ENCODE results near the gene HK3.

Gene HK3

GRCh38 chr5:176883700-176884570, 15.2 kb downstream of the HK3 start:
- DNase-seq (ENCODE audit: low read depth, low spot score) = no peak

GRCh38 chr5:176882567-176882903, 16.6 kb downstream of the HK3 start:
- WGBS (ENCODE audit: insufficient coverage, insufficient read length) = no CpG with 5 or more reads among the region's 6 CpGs
- no peak for DNase-seq (ENCODE audit: low read depth, low spot score)
- no peak overlapping the region for H3K4me3 ChIP-seq (ENCODE audit: low read length)
- no peak overlapping the region for H3K27ac ChIP-seq (ENCODE audit: low read length)
- no peaks in the 10 kb centered on the region; the same call in 1 of the 2 replicates for H3K4me1 ChIP-seq (ENCODE audit: control insufficient read depth, insufficient read depth, low read length)
- no peaks in the 10 kb centered on the region for H3K27me3 ChIP-seq (ENCODE audit: control insufficient read depth, insufficient read depth, low read length)
- no peaks in the 10 kb centered on the region for H3K36me3 ChIP-seq (ENCODE audit: control insufficient read depth, insufficient read depth, low read length)
- no peaks in the 10 kb centered on the region for H3K9me3 ChIP-seq (ENCODE audit: control insufficient read depth, insufficient read depth, low read length)

More at GRCh38 chr5:176883700-176884570, 15.2 kb downstream of the HK3 start:
- H3K27ac ChIP-seq (ENCODE audit: low read length) = no peak overlapping the region
- H3K4me1 ChIP-seq (ENCODE audit: control insufficient read depth, insufficient read depth, low read length) = no peaks in the 10 kb centered on the region; the same call in 1 of the 2 replicates
- no peak overlapping the region for H3K4me3 ChIP-seq (ENCODE audit: low read length)
- no CpG with 5 or more reads among the region's 17 CpGs for WGBS (ENCODE audit: insufficient coverage, insufficient read length)
- no peaks in the 10 kb centered on the region for H3K9me3 ChIP-seq (ENCODE audit: control insufficient read depth, insufficient read depth, low read length)
- H3K36me3 ChIP-seq (ENCODE audit: control insufficient read depth, insufficient read depth, low read length) = no peaks in the 10 kb centered on the region
- no peaks in the 10 kb centered on the region for H3K27me3 ChIP-seq (ENCODE audit: control insufficient read depth, insufficient read depth, low read length)

GRCh38 chr5:176881816-176882566, 17.2 kb downstream of the HK3 start:
- Histone ChIP-seq H3K4me3 (ENCODE audit: low read length) (no peak overlapping the region), H3K4me1 (ENCODE audit: control insufficient read depth, insufficient read depth, low read length) (no peaks in the 10 kb centered on the region; the same call in 1 of the 2 replicates), H3K27me3 (ENCODE audit: control insufficient read depth, insufficient read depth, low read length) (no peaks in the 10 kb centered on the region), H3K27ac (ENCODE audit: low read length) (no peak overlapping the region), H3K36me3 (ENCODE audit: control insufficient read depth, insufficient read depth, low read length) (no peaks in the 10 kb centered on the region), H3K9me3 (ENCODE audit: control insufficient read depth, insufficient read depth, low read length) (no peaks in the 10 kb centered on the region)
- WGBS (ENCODE audit: insufficient coverage, insufficient read length) = no CpG with 5 or more reads among the region's 25 CpGs
- no peak for DNase-seq (ENCODE audit: low read depth, low spot score)

- Histone ChIP-seq H3K9me3 (ENCODE audit: control insufficient read depth, insufficient read depth, low read length) (no peaks in the 10 kb centered on the region), H3K36me3 (ENCODE audit: control insufficient read depth, insufficient read depth, low read length) (no peaks in the 10 kb centered on the region), H3K4me1 (ENCODE audit: control insufficient read depth, insufficient read depth, low read length) (no peaks in the 10 kb centered on the region; the same call in 1 of the 2 replicates), H3K27ac (ENCODE audit: low read length) (no peak overlapping the region), H3K27me3 (ENCODE audit: control insufficient read depth, insufficient read depth, low read length) (no peaks in the 10 kb centered on the region), H3K4me3 (ENCODE audit: low read length) (no peak overlapping the region)
- no CpG with 5 or more reads among the region's 28 CpGs for WGBS (ENCODE audit: insufficient coverage, insufficient read length)
- DNase-seq (ENCODE audit: low read depth, low spot score) = no peak
Measured at GRCh38 chr5:176881021-176881749, 18.0 kb downstream of the HK3 start.

- H3K4me1 ChIP-seq (ENCODE audit: control insufficient read depth, insufficient read depth, low read length) = no peaks in the 10 kb centered on the region; the same call in 1 of the 2 replicates
- DNase-seq (ENCODE audit: low read depth, low spot score) = no peak
- no peak overlapping the region for H3K4me3 ChIP-seq (ENCODE audit: low read length)
- H3K36me3 ChIP-seq (ENCODE audit: control insufficient read depth, insufficient read depth, low read length) = no peaks in the 10 kb centered on the region
- H3K9me3 ChIP-seq (ENCODE audit: control insufficient read depth, insufficient read depth, low read length) = no peaks in the 10 kb centered on the region
- H3K27ac ChIP-seq (ENCODE audit: low read length) = no peak overlapping the region
- H3K27me3 ChIP-seq (ENCODE audit: control insufficient read depth, insufficient read depth, low read length) = no peaks in the 10 kb centered on the region
- no CpG with 5 or more reads among the region's 26 CpGs for WGBS (ENCODE audit: insufficient coverage, insufficient read length)
Measured at GRCh38 chr5:176880366-176881020, 18.7 kb downstream of the HK3 start.

- H3K4me1 ChIP-seq (ENCODE audit: control insufficient read depth, insufficient read depth, low read length) = no peaks in the 10 kb centered on the region; the same call in 1 of the 2 replicates
- no peaks in the 10 kb centered on the region for H3K27me3 ChIP-seq (ENCODE audit: control insufficient read depth, insufficient read depth, low read length)
- no peaks in the 10 kb centered on the region for H3K36me3 ChIP-seq (ENCODE audit: control insufficient read depth, insufficient read depth, low read length)
- no peak for DNase-seq (ENCODE audit: low read depth, low spot score)
- H3K27ac ChIP-seq (ENCODE audit: low read length) = no peak overlapping the region
- H3K4me3 ChIP-seq (ENCODE audit: low read length) = no peak overlapping the region
- WGBS (ENCODE audit: insufficient coverage, insufficient read length) = no CpG with 5 or more reads among the region's 23 CpGs
- no peaks in the 10 kb centered on the region for H3K9me3 ChIP-seq (ENCODE audit: control insufficient read depth, insufficient read depth, low read length)
Measured at GRCh38 chr5:176879663-176880361, 19.3 kb downstream of the HK3 start.

- DNase-seq (ENCODE audit: low read depth, low spot score) = no peak
- H3K36me3 ChIP-seq (ENCODE audit: control insufficient read depth, insufficient read depth, low read length) = no peaks in the 10 kb centered on the region
- no peak overlapping the region for H3K27ac ChIP-seq (ENCODE audit: low read length)
- no peak overlapping the region for H3K4me3 ChIP-seq (ENCODE audit: low read length)
- no CpG with 5 or more reads among the region's 23 CpGs for WGBS (ENCODE audit: insufficient coverage, insufficient read length)
- no peaks in the 10 kb centered on the region for H3K27me3 ChIP-seq (ENCODE audit: control insufficient read depth, insufficient read depth, low read length)
- H3K4me1 ChIP-seq (ENCODE audit: control insufficient read depth, insufficient read depth, low read length) = no peaks in the 10 kb centered on the region; the same call in 1 of the 2 replicates
- no peaks in the 10 kb centered on the region for H3K9me3 ChIP-seq (ENCODE audit: control insufficient read depth, insufficient read depth, low read length)
Measured at GRCh38 chr5:176878906-176879662, 20.1 kb downstream of the HK3 start.

- no peak overlapping the region for H3K27ac ChIP-seq (ENCODE audit: low read length)
- no peaks in the 10 kb centered on the region for H3K9me3 ChIP-seq (ENCODE audit: control insufficient read depth, insufficient read depth, low read length)
- no peaks in the 10 kb centered on the region for H3K27me3 ChIP-seq (ENCODE audit: control insufficient read depth, insufficient read depth, low read length)
- H3K4me3 ChIP-seq (ENCODE audit: low read length) = no peak overlapping the region
- no CpG with 5 or more reads among the region's 12 CpGs for WGBS (ENCODE audit: insufficient coverage, insufficient read length)
- H3K4me1 ChIP-seq (ENCODE audit: control insufficient read depth, insufficient read depth, low read length) = no peaks in the 10 kb centered on the region; the same call in 1 of the 2 replicates
- no peaks in the 10 kb centered on the region for H3K36me3 ChIP-seq (ENCODE audit: control insufficient read depth, insufficient read depth, low read length)
- no peak for DNase-seq (ENCODE audit: low read depth, low spot score)
Measured at GRCh38 chr5:176878463-176878862, 20.7 kb downstream of the HK3 start.

GRCh38 chr5:176877793-176878331, 21.3 kb downstream of the HK3 start:
- H3K4me1 ChIP-seq (ENCODE audit: control insufficient read depth, insufficient read depth, low read length) = no peaks in the 10 kb centered on the region; the same call in 1 of the 2 replicates
- no peaks in the 10 kb centered on the region for H3K36me3 ChIP-seq (ENCODE audit: control insufficient read depth, insufficient read depth, low read length)
- DNase-seq (ENCODE audit: low read depth, low spot score) = no peak
- no peaks in the 10 kb centered on the region for H3K27me3 ChIP-seq (ENCODE audit: control insufficient read depth, insufficient read depth, low read length)
- H3K27ac ChIP-seq (ENCODE audit: low read length) = no peak overlapping the region
- H3K9me3 ChIP-seq (ENCODE audit: control insufficient read depth, insufficient read depth, low read length) = no peaks in the 10 kb centered on the region
- no peak overlapping the region for H3K4me3 ChIP-seq (ENCODE audit: low read length)
- WGBS (ENCODE audit: insufficient coverage, insufficient read length) = no CpG with 5 or more reads among the region's 21 CpGs
